HepG2 (cell line): ENCODE data around the gene FSCN2. TPM values are rescaled to one million over a fixed set of nuclear protein-coding genes. Genes with fewer than 3 reads are reported as not detected.

ENCODE experiments used
- ARID2 ChIP-seq: sonication (generic); formaldehyde crosslinking; IDR thresholded peaks from 2 replicates; pipeline ENCODE4 v1.8.1; 2022; ENCODE audit warnings: mild to moderate bottlenecking, missing genetic modification reagents, borderline replicate concordance
- CAMTA2 ChIP-seq: sonication (generic); formaldehyde crosslinking; IDR thresholded peaks from 2 replicates; pipeline ENCODE4 v1.4.0; 2020; ENCODE audit warnings: mild to moderate bottlenecking, missing genetic modification reagents, borderline replicate concordance
- CBFB ChIP-seq: sonication (generic); formaldehyde crosslinking; IDR thresholded peaks from 2 replicates; pipeline ENCODE4 v1.4.0; 2020; ENCODE audit warnings: missing genetic modification reagents
- CC2D1A ChIP-seq: sonication (generic); formaldehyde crosslinking; IDR thresholded peaks from 2 replicates; pipeline ENCODE4 v1.8.1; 2023; ENCODE audit warnings: mild to moderate bottlenecking, missing genetic modification reagents
- CEBPG ChIP-seq: IDR thresholded peaks from 2 replicates; pipeline ENCODE4 v1.6.1; 2016
- CHCHD3 ChIP-seq: sonication (generic); formaldehyde crosslinking; IDR thresholded peaks from 2 replicates; pipeline ENCODE4 v1.8.0; 2022; ENCODE audit warnings: mild to moderate bottlenecking, missing genetic modification reagents, moderate library complexity
- CREM ChIP-seq, 2 experiments: sonication (generic) in 1 of 2; formaldehyde crosslinking in 1 of 2; IDR thresholded peaks; 2 replicates each; pipeline versions ENCODE4 v1.4.0 to v1.6.1; 2016 to 2020; ENCODE audit warnings: antibody characterized with exemption in 1 of 2, mild to moderate bottlenecking in 1 of 2, missing genetic modification reagents in 1 of 2
- KDM2A ChIP-seq: sonication (generic); formaldehyde crosslinking; IDR thresholded peaks from 2 replicates; pipeline ENCODE4 v1.4.0; 2020; ENCODE audit warnings: low read depth, missing genetic modification reagents, borderline replicate concordance
- NR2C2 ChIP-seq: sonication (generic); formaldehyde crosslinking; IDR thresholded peaks from 2 replicates; pipeline ENCODE4 v1.4.0; 2020; ENCODE audit warnings: missing genetic modification reagents, mild to moderate bottlenecking, moderate library complexity, borderline replicate concordance
- NRL ChIP-seq: sonication (generic); formaldehyde crosslinking; IDR thresholded peaks from 2 replicates; pipeline ENCODE4 v1.5.0; 2020; ENCODE audit warnings: missing genetic modification reagents, mild to moderate bottlenecking, moderate library complexity, borderline replicate concordance
- PRDM4 ChIP-seq: sonication (generic); formaldehyde crosslinking; IDR thresholded peaks from 2 replicates; pipeline ENCODE4 v1.9.0; 2021; ENCODE audit warnings: missing genetic modification reagents, borderline replicate concordance
- RARG ChIP-seq: sonication (generic); formaldehyde crosslinking; IDR thresholded peaks from 2 replicates; pipeline ENCODE4 v1.4.0; 2020; ENCODE audit warnings: low read depth, mild to moderate bottlenecking, missing genetic modification reagents
- RBM22 ChIP-seq: fragments of 200-400 bp; formaldehyde crosslinking; optimal IDR thresholded peaks from 2 replicates; pipeline ENCODE3; 2017; ENCODE audit warnings: mild to moderate bottlenecking, low read length, moderate library complexity
- RXRA ChIP-seq: sonication (generic); formaldehyde crosslinking; IDR thresholded peaks from 2 replicates; pipeline ENCODE4 v1.5.1; 2020; ENCODE audit warnings: missing genetic modification reagents
- SMARCE1 ChIP-seq: fragments of 450-650 bp; IDR thresholded peaks from 2 replicates; pipeline ENCODE4 v1.6.1; 2017; ENCODE audit warnings: borderline replicate concordance
- SRSF4 ChIP-seq: fragments of 200-400 bp; formaldehyde crosslinking; IDR thresholded peaks from one replicate; pipeline ENCODE4 v1.6.1; 2018; ENCODE audit warnings: mild to moderate bottlenecking, low read depth, low read length, moderate library complexity; ENCODE audit not compliant: poor library complexity, severe bottlenecking
- STAT5B ChIP-seq: sonication (generic); formaldehyde crosslinking; IDR thresholded peaks from 2 replicates; pipeline ENCODE4 v1.4.0; 2020; ENCODE audit warnings: missing genetic modification reagents
- ZBTB8A ChIP-seq: sonication (generic); formaldehyde crosslinking; IDR thresholded peaks from 2 replicates; pipeline ENCODE4 v1.4.0; 2020; ENCODE audit warnings: mild to moderate bottlenecking, low read depth, missing genetic modification reagents, borderline replicate concordance
- ZFP90 ChIP-seq: sonication (generic); formaldehyde crosslinking; IDR thresholded peaks from 2 replicates; pipeline ENCODE4 v1.8.0; 2022; ENCODE audit warnings: missing genetic modification reagents, mild to moderate bottlenecking, inconsistent platforms, borderline replicate concordance
- ZFYVE20 ChIP-seq: sonication (generic); formaldehyde crosslinking; IDR thresholded peaks from 2 replicates; pipeline ENCODE4 v1.8.0; 2023; ENCODE audit warnings: low read depth, mild to moderate bottlenecking, moderate library complexity, missing genetic modification reagents, borderline replicate concordance
- ZNF468 ChIP-seq: sonication (generic); formaldehyde crosslinking; IDR thresholded peaks from 2 replicates; pipeline ENCODE4 v1.8.0; 2022; ENCODE audit warnings: mild to moderate bottlenecking, moderate library complexity, missing genetic modification reagents
- ZNF564 ChIP-seq: sonication (generic); formaldehyde crosslinking; IDR thresholded peaks from 2 replicates; pipeline ENCODE4 v1.8.1; 2023; ENCODE audit warnings: mild to moderate bottlenecking, missing genetic modification reagents
- ZNF678 ChIP-seq: sonication (generic); formaldehyde crosslinking; IDR thresholded peaks from 2 replicates; pipeline ENCODE4 v1.4.0; 2020; ENCODE audit warnings: mild to moderate bottlenecking, missing genetic modification reagents
- polyA plus RNA-seq, 8 experiments: library from polyadenylated mRNA; depleted of rRNA in 3 of 8; stranded (reverse) in 7 of 8; unstranded in 1 of 8; fragments of >200 nt; fragmentation: Illumina TruSeq in 4 of 8; extraction: Trizol in 4 of 8; gene quantifications; 2 replicates each; pipeline versions ENCODE4 v1.2.1 to v1.2.3, GENCODE V29; 2011 to 2016; ENCODE audit warnings: low read depth in 4 of 8, missing spikeins in 1 of 8, mixed read lengths in 1 of 8; ENCODE audit not compliant: insufficient read depth in 1 of 8
- total RNA-seq, 5 experiments: library from RNA; depleted of rRNA; stranded (reverse); fragments of >200 nt; fragmentation: Illumina TruSeq; extraction: Trizol; gene quantifications; 2 replicates each; pipeline ENCODE4 v1.2.3, GENCODE V29; 2016; ENCODE audit warnings: low read depth in 1 of 5
- TF ChIP-seq, protein P1 (sequence below): sonication (generic); formaldehyde crosslinking; IDR thresholded peaks from 2 replicates; pipeline ENCODE4 v1.4.0; 2020; ENCODE audit warnings: mild to moderate bottlenecking, missing genetic modification reagents
- TF ChIP-seq, protein P2 (sequence below): sonication (generic); formaldehyde crosslinking; IDR thresholded peaks from 2 replicates; pipeline ENCODE4 v1.4.0; 2020; ENCODE audit warnings: low read depth, missing genetic modification reagents

FSCN2 gene
- total and polyA plus RNA-seq, 2 of the 13 experiments (the other 11 are each of a cell fraction or from before 2014, with no cell fraction given): 0.09 TPM; not detected in 1

DNA sequence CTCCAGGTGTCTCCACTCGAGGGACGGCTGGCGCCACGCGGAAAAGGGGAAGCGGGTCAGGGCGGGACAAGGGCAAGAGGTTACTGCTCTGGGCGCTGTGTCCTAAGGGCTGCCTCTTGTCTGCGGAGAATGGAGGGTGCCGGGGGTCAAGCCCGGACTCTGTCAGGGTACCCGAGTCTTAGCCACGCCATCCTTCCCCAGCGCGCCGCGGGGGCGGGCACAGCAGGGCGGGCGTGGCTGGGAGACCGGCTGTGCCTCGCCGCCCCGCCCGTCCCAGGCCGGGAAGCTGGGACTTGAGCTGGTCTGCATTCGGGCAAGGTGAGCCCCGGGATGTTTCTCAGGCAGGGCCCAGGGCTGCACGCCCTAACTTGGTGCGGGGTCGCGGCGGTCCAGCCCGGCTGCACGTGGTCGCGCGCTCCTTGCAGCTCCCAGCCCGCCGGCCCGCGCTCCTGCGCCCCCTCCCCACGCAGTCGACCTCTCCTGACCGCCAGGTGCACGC lies 9.3 kb upstream of the FSCN2 start (continued):
- no peak for TF ChIP-seq PRDM4
- no peak for TF ChIP-seq CREM (IDR thresholded peaks at IDR 0.05)
- TF ChIP-seq CREM (CRISPR knock-in tag; IDR thresholded peaks at IDR 0.05): no peak
- no peak for TF ChIP-seq ZNF678
- TF ChIP-seq RARG (CRISPR knock-in tag): no peak
- no peak for TF ChIP-seq ZNF468 (CRISPR knock-in tag)
- TF ChIP-seq ZNF564: 0 out of 2 replicates have a peak, but pooled peaks have one; percentile 0
- no peak for TF ChIP-seq SMARCE1
- TF ChIP-seq CBFB (CRISPR knock-in tag): no peak
- no peak for TF ChIP-seq CAMTA2 (CRISPR knock-in tag)
- TF ChIP-seq ZFP90 (CRISPR knock-in tag): no peak
- no peak for TF ChIP-seq RXRA (CRISPR knock-in tag)
- 0 out of 2 replicates have a peak, but pooled peaks have one; percentile 18 for TF ChIP-seq CHCHD3
- no peak for TF ChIP-seq ZBTB8A
- peak; percentile 30; the same call in 1 of the 2 replicates for TF ChIP-seq KDM2A
- TF ChIP-seq, protein P1, sequence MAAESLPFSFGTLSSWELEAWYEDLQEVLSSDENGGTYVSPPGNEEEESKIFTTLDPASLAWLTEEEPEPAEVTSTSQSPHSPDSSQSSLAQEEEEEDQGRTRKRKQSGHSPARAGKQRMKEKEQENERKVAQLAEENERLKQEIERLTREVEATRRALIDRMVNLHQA (CRISPR knock-in tag): no peak
- no peak for TF ChIP-seq CEBPG (CRISPR knock-in tag)
- no peak for TF ChIP-seq SRSF4
- no peak for TF ChIP-seq CC2D1A (CRISPR knock-in tag)
- no peak for TF ChIP-seq STAT5B (CRISPR knock-in tag)
- TF ChIP-seq ZFYVE20 (CRISPR knock-in tag): no peak
- TF ChIP-seq, protein P2, sequence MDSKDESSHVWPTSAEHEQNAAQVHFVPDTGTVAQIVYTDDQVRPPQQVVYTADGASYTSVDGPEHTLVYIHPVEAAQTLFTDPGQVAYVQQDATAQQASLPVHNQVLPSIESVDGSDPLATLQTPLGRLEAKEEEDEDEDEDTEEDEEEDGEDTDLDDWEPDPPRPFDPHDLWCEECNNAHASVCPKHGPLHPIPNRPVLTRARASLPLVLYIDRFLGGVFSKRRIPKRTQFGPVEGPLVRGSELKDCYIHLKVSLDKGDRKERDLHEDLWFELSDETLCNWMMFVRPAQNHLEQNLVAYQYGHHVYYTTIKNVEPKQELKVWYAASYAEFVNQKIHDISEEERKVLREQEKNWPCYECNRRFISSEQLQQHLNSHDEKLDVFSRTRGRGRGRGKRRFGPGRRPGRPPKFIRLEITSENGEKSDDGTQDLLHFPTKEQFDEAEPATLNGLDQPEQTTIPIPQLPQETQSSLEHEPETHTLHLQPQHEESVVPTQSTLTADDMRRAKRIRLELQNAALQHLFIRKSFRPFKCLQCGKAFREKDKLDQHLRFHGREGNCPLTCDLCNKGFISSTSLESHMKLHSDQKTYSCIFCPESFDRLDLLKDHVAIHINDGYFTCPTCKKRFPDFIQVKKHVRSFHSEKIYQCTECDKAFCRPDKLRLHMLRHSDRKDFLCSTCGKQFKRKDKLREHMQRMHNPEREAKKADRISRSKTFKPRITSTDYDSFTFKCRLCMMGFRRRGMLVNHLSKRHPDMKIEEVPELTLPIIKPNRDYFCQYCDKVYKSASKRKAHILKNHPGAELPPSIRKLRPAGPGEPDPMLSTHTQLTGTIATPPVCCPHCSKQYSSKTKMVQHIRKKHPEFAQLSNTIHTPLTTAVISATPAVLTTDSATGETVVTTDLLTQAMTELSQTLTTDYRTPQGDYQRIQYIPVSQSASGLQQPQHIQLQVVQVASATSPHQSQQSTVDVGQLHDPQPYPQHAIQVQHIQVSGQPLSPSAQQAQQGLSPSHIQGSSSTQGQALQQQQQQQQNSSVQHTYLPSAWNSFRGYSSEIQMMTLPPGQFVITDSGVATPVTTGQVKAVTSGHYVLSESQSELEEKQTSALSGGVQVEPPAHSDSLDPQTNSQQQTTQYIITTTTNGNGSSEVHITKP (CRISPR knock-in tag): no peak
- TF ChIP-seq NR2C2 (CRISPR knock-in tag): no peak
- 0 out of 2 replicates have a peak, but pooled peaks have one; percentile 72 for TF ChIP-seq ARID2 (CRISPR knock-in tag)
- no peak for TF ChIP-seq NRL
- no peak for TF ChIP-seq RBM22
